ENCODE data around the gene AHNAK2. TPM values are rescaled to one million over a fixed set of nuclear protein-coding genes. Genes with fewer than 3 reads are reported as not detected.

AHNAK2 gene
- total RNA-seq, 1 donor from 2014 or later = 1.1 TPM

GRCh38 chr14:104927432-104927816 lies 50.8 kb downstream of the AHNAK2 start:
- H3K27me3 Mint-ChIP-seq = peaks cover 24% of the 10 kb centered on the region
- H3K9me3 Mint-ChIP-seq (ENCODE audit: low read depth) = no peaks in the 10 kb centered on the region
- no peak for TF ChIP-seq CTCF (IDR thresholded peaks at IDR 0.05; ENCODE audit: unreplicated experiment)
- H3K4me1 Mint-ChIP-seq (ENCODE audit: low read depth) = no peaks in the 10 kb centered on the region
- no peak overlapping the region for H3K4me3 Mint-ChIP-seq (ENCODE audit: low read depth)
- DNase-seq (ENCODE audit: low spot score, unreplicated experiment) = no peak
- H3K36me3 Mint-ChIP-seq (ENCODE audit: insufficient read depth) = no peaks in the 10 kb centered on the region
- H3K27ac Mint-ChIP-seq = no peak overlapping the region

- Mint-ChIP-seq H3K27ac (no peak overlapping the region), H3K4me1 (ENCODE audit: low read depth) (no peaks in the 10 kb centered on the region), H3K4me3 (ENCODE audit: low read depth) (no peak overlapping the region), H3K9me3 (ENCODE audit: low read depth) (no peaks in the 10 kb centered on the region), H3K36me3 (ENCODE audit: insufficient read depth) (no peaks in the 10 kb centered on the region), H3K27me3 (peaks cover 18% of the 10 kb centered on the region)
- DNase-seq (ENCODE audit: low spot score, unreplicated experiment) = no peak
- TF ChIP-seq CTCF (IDR thresholded peaks at IDR 0.05; ENCODE audit: unreplicated experiment) = peak; percentile 20
Measured at GRCh38 chr14:104926619-104927431, 51.3 kb downstream of the AHNAK2 start.

- H3K4me1 Mint-ChIP-seq (ENCODE audit: low read depth) = no peaks in the 10 kb centered on the region
- peaks cover 3% of the 10 kb centered on the region for H3K36me3 Mint-ChIP-seq (ENCODE audit: insufficient read depth)
- H3K27ac Mint-ChIP-seq = no peak overlapping the region
- peaks cover 14% of the 10 kb centered on the region for H3K27me3 Mint-ChIP-seq
- H3K9me3 Mint-ChIP-seq (ENCODE audit: low read depth) = peaks cover 6% of the 10 kb centered on the region
- TF ChIP-seq CTCF (IDR thresholded peaks at IDR 0.05; ENCODE audit: unreplicated experiment) = no peak
- no peak overlapping the region for H3K4me3 Mint-ChIP-seq (ENCODE audit: low read depth)
- DNase-seq (ENCODE audit: low spot score, unreplicated experiment) = no peak
Measured at GRCh38 chr14:104925855-104926609, 52.1 kb downstream of the AHNAK2 start.

GRCh38 chr14:104925214-104925854 lies 52.8 kb downstream of the AHNAK2 start:
- Mint-ChIP-seq H3K36me3 (ENCODE audit: insufficient read depth) (peaks cover 3% of the 10 kb centered on the region), H3K9me3 (ENCODE audit: low read depth) (peaks cover 7% of the 10 kb centered on the region), H3K4me3 (ENCODE audit: low read depth) (no peak overlapping the region), H3K27ac (no peak overlapping the region), H3K4me1 (ENCODE audit: low read depth) (no peaks in the 10 kb centered on the region), H3K27me3 (peaks cover 9% of the 10 kb centered on the region)
- no peak for DNase-seq (ENCODE audit: low spot score, unreplicated experiment)
- TF ChIP-seq CTCF (IDR thresholded peaks at IDR 0.05; ENCODE audit: unreplicated experiment) = no peak

Data from progenitor cell of endocrine pancreas (in vitro differentiated cells).